HG02571 (cell line): ENCODE measurements around the gene GALNTL6.
"Not testable (repeated sequence)": the region's sequence is repeated elsewhere in the genome, so short reads cannot be mapped to it uniquely, and the experiment has no call there.

Experiments used
- ATAC-seq: cut with Tn5 transposase; IDR thresholded peaks from one replicate; pipeline ENCODE4 v1.9.1; 2021; ENCODE audit warnings: mild to moderate bottlenecking, moderate library complexity; ENCODE audit not compliant: unreplicated experiment

GALNTL6 gene

GRCh38 chr4:172838111-172838510, 1024.9 kb downstream of the GALNTL6 start:
- ATAC-seq, result no peak

- no peak for ATAC-seq
These were observed 1025.7 kb downstream of the GALNTL6 start for GRCh38 chr4:172838943-172839342.

GRCh38 chr4:172842779-172843178, 1029.6 kb downstream of the GALNTL6 start:
- ATAC-seq, result no peak

GRCh38 chr4:172843192-172843591, 1030.0 kb downstream of the GALNTL6 start:
- ATAC-seq, result no peak

- no peak for ATAC-seq
These were observed 1031.4 kb downstream of the GALNTL6 start for GRCh38 chr4:172844556-172844955.

- no peak for ATAC-seq
These were observed 1032.1 kb downstream of the GALNTL6 start for GRCh38 chr4:172845281-172845680.

- no peak for ATAC-seq
These were observed 1037.6 kb downstream of the GALNTL6 start for GRCh38 chr4:172850838-172851237.

- no peak for ATAC-seq
These were observed 1038.3 kb downstream of the GALNTL6 start for GRCh38 chr4:172851534-172851933.

- no peak for ATAC-seq
These were observed 1043.8 kb downstream of the GALNTL6 start for GRCh38 chr4:172857026-172857425.

- no peak for ATAC-seq
These were observed 1045.6 kb downstream of the GALNTL6 start for GRCh38 chr4:172858731-172859230.

GRCh38 chr4:172865103-172865502, 1051.9 kb downstream of the GALNTL6 start:
- ATAC-seq, result no peak

- no peak for ATAC-seq
These were observed 1052.4 kb downstream of the GALNTL6 start for GRCh38 chr4:172865531-172866127.

- ATAC-seq, result no peak
These were observed 1053.2 kb downstream of the GALNTL6 start for GRCh38 chr4:172866421-172866820.

GRCh38 chr4:172867835-172868234, 1054.6 kb downstream of the GALNTL6 start:
- no peak for ATAC-seq

- no peak for ATAC-seq
These were observed 1055.1 kb downstream of the GALNTL6 start for GRCh38 chr4:172868271-172868670.

GRCh38 chr4:172869621-172870268, 1056.5 kb downstream of the GALNTL6 start:
- no peak for ATAC-seq

GRCh38 chr4:172871381-172871780, 1058.2 kb downstream of the GALNTL6 start:
- no peak for ATAC-seq

GRCh38 chr4:172874944-172875343, 1061.7 kb downstream of the GALNTL6 start:
- no peak for ATAC-seq

- ATAC-seq, result no peak
These were observed 1063.2 kb downstream of the GALNTL6 start for GRCh38 chr4:172876394-172876793.

- no peak for ATAC-seq
These were observed 1068.4 kb downstream of the GALNTL6 start for GRCh38 chr4:172881645-172882044.

- not testable (repeated sequence) for ATAC-seq
These were observed 1074.2 kb downstream of the GALNTL6 start for GRCh38 chr4:172887358-172887757.

GRCh38 chr4:172887959-172888358, 1074.8 kb downstream of the GALNTL6 start:
- no peak for ATAC-seq

GRCh38 chr4:172892300-172892699, 1079.1 kb downstream of the GALNTL6 start:
- ATAC-seq, result no peak
